ENCODE results near the gene PAQR3.
"Not testable (repeated sequence)": the region's sequence is repeated elsewhere in the genome, so short reads cannot be mapped to it uniquely, and the experiment has no call there.

Gene PAQR3

GRCh38 chr4:78922207-78922606, 17.0 kb downstream of the PAQR3 start:
- ChIA-PET POLR2A (no interaction called here), CTCF (interaction anchor here (0.8 to 3.1 kb wide), 4 partner anchors 8 to 19 kb away, joined by 3 to 9 read pairs (median 3); no protein-coding TSS in a partner anchor)
- DNase-seq (ENCODE audit: extremely low spot score): no peak
- TF ChIP-seq CTCF (IDR thresholded peaks at IDR 0.05; ENCODE audit: control extremely low read depth, extremely low read depth, low read depth, missing control alignments): no peak

GRCh38 chr4:78910612-78911011, 28.6 kb downstream of the PAQR3 start:
- POLR2A ChIA-PET: no interaction called here
- no peak for DNase-seq (ENCODE audit: extremely low spot score)
- no peak for TF ChIP-seq CTCF (IDR thresholded peaks at IDR 0.05; ENCODE audit: control extremely low read depth, extremely low read depth, low read depth, missing control alignments)
- CTCF ChIA-PET: interaction anchor here (2.0 to 2.1 kb wide), 2 partner anchors 10 to 14 kb away, joined by 5 to 9 read pairs; no protein-coding TSS in a partner anchor

GRCh38 chr4:78908974-78909373, 30.3 kb downstream of the PAQR3 start:
- POLR2A ChIA-PET; DNase-seq (ENCODE audit: extremely low spot score): not testable (repeated sequence)
- CTCF ChIA-PET: interaction anchor here (1.3 kb wide), 1 partner anchor 15 kb away, joined by 4 read pairs; no protein-coding TSS in a partner anchor

- ChIA-PET POLR2A (no interaction called here), CTCF (interaction anchor here (1.1 to 1.2 kb wide), 2 partner anchors 15 to 20 kb away, joined by 3 read pairs; no protein-coding TSS in a partner anchor)
- DNase-seq (ENCODE audit: extremely low spot score): no peak
- no peak for TF ChIP-seq CTCF (IDR thresholded peaks at IDR 0.05; ENCODE audit: control extremely low read depth, extremely low read depth, low read depth, missing control alignments)
These were observed 31.6 kb downstream of the PAQR3 start for GRCh38 chr4:78907638-78908037.

- ChIA-PET CTCF (interaction anchor here (1.2 kb wide), 1 partner anchor 10 kb away, joined by 3 read pairs; no protein-coding TSS in a partner anchor), POLR2A (no interaction called here)
- no peak for TF ChIP-seq CTCF (IDR thresholded peaks at IDR 0.05; ENCODE audit: control extremely low read depth, extremely low read depth, low read depth, missing control alignments)
- no peak for DNase-seq (ENCODE audit: extremely low spot score)
These were observed 35.1 kb downstream of the PAQR3 start for GRCh38 chr4:78904143-78904542.

GRCh38 chr4:78902298-78902697, 36.9 kb downstream of the PAQR3 start:
- CTCF ChIA-PET: no interaction called here
- POLR2A ChIA-PET: no interaction called here
- TF ChIP-seq CTCF (IDR thresholded peaks at IDR 0.05; ENCODE audit: control extremely low read depth, extremely low read depth, low read depth, missing control alignments): no peak
- no peak for DNase-seq (ENCODE audit: extremely low spot score)

- ChIA-PET POLR2A (no interaction called here), CTCF (no interaction called here)
- DNase-seq (ENCODE audit: extremely low spot score): no peak
- TF ChIP-seq CTCF (IDR thresholded peaks at IDR 0.05; ENCODE audit: control extremely low read depth, extremely low read depth, low read depth, missing control alignments): no peak
These were observed 37.4 kb downstream of the PAQR3 start for GRCh38 chr4:78901882-78902281.

Data from GM10248 (cell line).